Heart left ventricle (tissue), 16 donors: ENCODE results near the gene CXXC5. TPM values are rescaled to one million over a fixed set of nuclear protein-coding genes. Genes with fewer than 3 reads are reported as not detected.

Experiments used
- ATAC-seq, 4 donors: fragments of 200-7000 bp; cut with Tn5 transposase; one replicate each; pipeline ENCODE4 v1.9.1; 2020 to 2022; ENCODE audit warnings: moderate library complexity in 4 of 4, mild to moderate bottlenecking in 3 of 4, moderate number of reproducible peaks in 1 of 4
- DNase-seq, 5 donors: peaks; one replicate each; pipeline ENCODE4 v3.0.0-alpha.2; 2020
- H3K27ac ChIP-seq, 12 donors: fragments of 200-600 bp; sonication (generic) in 4 of 12; one replicate each; pipeline versions ENCODE4 v1.5.0 to v1.8.0; 2016 to 2022; ENCODE audit warnings: mild to moderate bottlenecking in 2 of 12
- H3K27me3 ChIP-seq, 9 donors: fragments of 200-600 bp; sonication (generic) in 2 of 9; one replicate each; pipeline versions ENCODE4 v1.5.1 to v1.8.0; 2016 to 2022; ENCODE audit warnings: mild to moderate bottlenecking in 3 of 9
- H3K36me3 ChIP-seq, 9 donors: fragments of 200-600 bp; sonication (generic) in 2 of 9; one replicate each; pipeline versions ENCODE4 v1.5.0 to v1.8.0; 2018 to 2022; ENCODE audit warnings: mild to moderate bottlenecking in 2 of 9
- H3K4me1 ChIP-seq, 12 donors: fragments of 200-600 bp; sonication (generic) in 4 of 12; one replicate each; pipeline versions ENCODE4 v1.5.0 to v1.8.0; 2016 to 2022; ENCODE audit warnings: mild to moderate bottlenecking in 3 of 12
- H3K4me3 ChIP-seq, 12 donors: fragments of 200-600 bp; sonication (generic) in 4 of 12; one replicate each; pipeline versions ENCODE4 v1.5.0 to v1.8.0; 2017 to 2022; ENCODE audit warnings: mild to moderate bottlenecking in 9 of 12, moderate library complexity in 4 of 12
- H3K9me3 ChIP-seq, 12 donors: fragments of 200-600 bp; sonication (generic) in 4 of 12; one replicate each; pipeline versions ENCODE4 v1.5.0 to v1.8.0; 2016 to 2022; ENCODE audit warnings: mild to moderate bottlenecking in 1 of 12
- CTCF ChIP-seq, 12 donors: fragments of 200-600 bp; sonication (generic) in 4 of 12; IDR thresholded peaks; one replicate each; pipeline versions ENCODE4 v1.5.0 to v1.8.0; 2018 to 2022; ENCODE audit warnings: antibody characterized with exemption in 12 of 12, mild to moderate bottlenecking in 5 of 12
- POLR2A ChIP-seq, 2 donors: fragments of 450-650 bp; IDR thresholded peaks; one replicate each; pipeline ENCODE4 v1.6.1; 2017; ENCODE audit warnings: antibody characterized with exemption in 2 of 2, mild to moderate bottlenecking in 2 of 2, moderate library complexity in 2 of 2
- WGBS, 4 donors: extraction: QIAGEN DNeasy Blood & Tissue Kit in 2 of 4; methylation state at CpG; one replicate each; pipeline versions ENCODE4 v1.1.5 to v1.1.7; 2013 to 2018; 5-methylcytosine and 5-hydroxymethylcytosine counted together
- intact Hi-C, 10 donors: fragments of 100-400 bp; cut with DNase I; formaldehyde crosslinking; loops; one replicate each; pipeline versions ENCODE4 v1.11.1 to v1.14.2; 2022
- polyA plus RNA-seq, 2 donors: library from polyadenylated mRNA; stranded (reverse); fragments of 200-250 nt; gene quantifications; one replicate each; pipeline ENCODE4 v1.2.3, GENCODE V29; 2013
- total RNA-seq, 9 donors: library from RNA; depleted of rRNA in 2 of 9; stranded (reverse); fragments of >200 nt in 2 of 9; fragmentation: NEBNext Ultra II Directional in 3 of 9; extraction: Animal tissue kit (Norgen Biotek cat#: 25700) in 3 of 9; gene quantifications; one replicate each; pipeline versions ENCODE4 v1.1.0 to v1.2.4, GENCODE V29; 2016 to 2023
- donor health status: ischemic (EF 13 %, LVEDD 7.1; RV severe dilation, severe dysfunction).
- donor health status: healthy with polysubstance abuse.
- donor health status: DM: no; HTN: yes; CAD: no.
- donor health status: DM: no; HTN: no; CAD: no.
- donor health status: ischemic (EF 25% LVEDD 6.9; RV normal size, moderate dysfunction).
- donor health status: ischemic (EF 25% LVEDD 5.7; RV mildly dilated, moderate dysfunction).
- donor health status: healthy.
- donor health status: DM: yes; HTN: yes; CAD: no.
- donor health status: ischemic (EF 35%, LVEDD 5.7; RV mildly dilated, moderate dysfunction).
- donor health status: nonischemic (EF 11% LVEDD 7.7; RV severe dilation, severe dysfunction).
- donor health status: DM: yes; HTN: yes; CAD: no.
- donor health status: PGD.
- donor health status: ischemic (EF 29% LVEDD 5.4; RV normal size, mild dysfunction).
- donor health status: nonischemic (EF 23%, LVEDD 6.1; RV moderate dilation, normal function).

Gene CXXC5
- total and polyA plus RNA-seq, 11 donors = 29.8 to 74.6 (median 36.3) TPM

- intact Hi-C loops = no loop called here
- H3K27ac ChIP-seq = no peak overlapping the region
- peaks cover 7 to 41% (median 24%) of the 10 kb centered on the region in 12 donors for H3K4me1 ChIP-seq
- no peaks in the 10 kb centered on the region for H3K27me3 ChIP-seq
- peak in 1 of 5 donors; percentile 20 for DNase-seq
- no peak overlapping the region for H3K4me3 ChIP-seq
- no peak for TF ChIP-seq CTCF (IDR thresholded peaks at IDR 0.05)
- no peak for TF ChIP-seq POLR2A (IDR thresholded peaks at IDR 0.05)
- no peak for ATAC-seq
- H3K36me3 ChIP-seq = no peaks in the 10 kb centered on the region
- 69 to 76% (median 75%) methylated on average over 5 to 7 of the region's 7 CpGs for WGBS, 4 donors
- H3K9me3 ChIP-seq = no peaks in the 10 kb centered on the region
These were observed 5.9 kb upstream of the CXXC5 start for GRCh38 chr5:139642213-139642612.

GRCh38 chr5:139642891-139643871 is 5.0 kb upstream of the CXXC5 start:
- Histone ChIP-seq H3K27me3 (no peaks in the 10 kb centered on the region), H3K36me3 (no peaks in the 10 kb centered on the region), H3K4me1 (peaks cover 6 to 40% (median 23%) of the 10 kb centered on the region in 12 donors), H3K9me3 (no peaks in the 10 kb centered on the region), H3K4me3 (no peak overlapping the region), H3K27ac (no peak overlapping the region)
- intact Hi-C loops = no loop called here
- DNase-seq = peak in 1 of 5 donors; percentile 20
- ATAC-seq = no peak
- WGBS, 4 donors = 82 to 90% (median 85%) methylated on average over 14 to 16 of the region's 16 CpGs
- TF ChIP-seq POLR2A (IDR thresholded peaks at IDR 0.05) (no peak), CTCF (IDR thresholded peaks at IDR 0.05) (no peak)

GRCh38 chr5:139644001-139644456 is 4.1 kb upstream of the CXXC5 start:
- 70 to 91% (median 83%) methylated on average over 3 to 5 of the region's 5 CpGs for WGBS, 4 donors
- Histone ChIP-seq H3K27ac (no peak overlapping the region), H3K4me3 (no peak overlapping the region), H3K9me3 (no peaks in the 10 kb centered on the region), H3K27me3 (peaks cover 0 to 4% (median 0%) of the 10 kb centered on the region in 9 donors), H3K36me3 (no peaks in the 10 kb centered on the region), H3K4me1 (peaks cover 0 to 32% (median 15%) of the 10 kb centered on the region in 12 donors)
- ATAC-seq = no peak
- TF ChIP-seq CTCF (IDR thresholded peaks at IDR 0.05) (no peak), POLR2A (IDR thresholded peaks at IDR 0.05) (no peak)
- peak in 2 of 5 donors; percentile 24 to 30 for DNase-seq
- intact Hi-C loops = no loop called here
